Measurements from ENCODE around the gene ETV7.

The ETV7 gene

GRCh38 chr6:36382976-36383375, 4.5 kb downstream of the ETV7 start:
- Histone ChIP-seq H3K36me3 (ENCODE audit: control insufficient read depth in 1 of 2, insufficient read depth in 2 of 2, low read length in 2 of 2) (no peaks in the 10 kb centered on the region), H3K4me3 (ENCODE audit: low read depth in 1 of 2, low read length in 2 of 2) (no peak overlapping the region), H3K4me1 (ENCODE audit: control insufficient read depth in 1 of 2, insufficient read depth in 2 of 2, low read length in 2 of 2) (peaks cover 0 to 3% of the 10 kb centered on the region in 2 donors), H3K27me3 (ENCODE audit: low read depth, low read length) (no peaks in the 10 kb centered on the region), H3K27ac (ENCODE audit: low read length) (no peak overlapping the region), H3K9me3 (ENCODE audit: control insufficient read depth in 1 of 2, low read length in 2 of 2) (no peaks in the 10 kb centered on the region)

- Histone ChIP-seq H3K4me3 (ENCODE audit: low read depth in 1 of 2, low read length in 2 of 2) (no peak overlapping the region), H3K36me3 (ENCODE audit: control insufficient read depth in 1 of 2, insufficient read depth in 2 of 2, low read length in 2 of 2) (no peaks in the 10 kb centered on the region), H3K27ac (ENCODE audit: low read length) (no peak overlapping the region), H3K27me3 (ENCODE audit: low read depth, low read length) (no peaks in the 10 kb centered on the region), H3K9me3 (ENCODE audit: control insufficient read depth in 1 of 2, low read length in 2 of 2) (no peaks in the 10 kb centered on the region), H3K4me1 (ENCODE audit: control insufficient read depth in 1 of 2, insufficient read depth in 2 of 2, low read length in 2 of 2) (no peaks in the 10 kb centered on the region)
These were observed 5.7 kb downstream of the ETV7 start for GRCh38 chr6:36381502-36382389.

GRCh38 chr6:36380166-36380565, 7.3 kb downstream of the ETV7 start:
- H3K4me1 ChIP-seq (ENCODE audit: control insufficient read depth in 1 of 2, insufficient read depth in 2 of 2, low read length in 2 of 2) = no peaks in the 10 kb centered on the region
- no peaks in the 10 kb centered on the region for H3K36me3 ChIP-seq (ENCODE audit: control insufficient read depth in 1 of 2, insufficient read depth in 2 of 2, low read length in 2 of 2)
- no peaks in the 10 kb centered on the region for H3K9me3 ChIP-seq (ENCODE audit: control insufficient read depth in 1 of 2, low read length in 2 of 2)
- H3K27ac ChIP-seq (ENCODE audit: low read length) = no peak overlapping the region
- no peak overlapping the region for H3K4me3 ChIP-seq (ENCODE audit: low read depth in 1 of 2, low read length in 2 of 2)
- H3K27me3 ChIP-seq (ENCODE audit: low read depth, low read length) = no peaks in the 10 kb centered on the region

- no peaks in the 10 kb centered on the region for H3K27me3 ChIP-seq (ENCODE audit: low read depth, low read length)
These were observed 8.5 kb downstream of the ETV7 start for GRCh38 chr6:36378936-36379335.

GRCh38 chr6:36378243-36378920, 9.1 kb downstream of the ETV7 start:
- no peak overlapping the region for H3K27ac ChIP-seq (ENCODE audit: low read length)
- no peaks in the 10 kb centered on the region for H3K4me1 ChIP-seq (ENCODE audit: control insufficient read depth in 1 of 2, insufficient read depth in 2 of 2, low read length in 2 of 2)
- no peaks in the 10 kb centered on the region for H3K36me3 ChIP-seq (ENCODE audit: control insufficient read depth in 1 of 2, insufficient read depth in 2 of 2, low read length in 2 of 2)
- no peak overlapping the region for H3K4me3 ChIP-seq (ENCODE audit: low read depth in 1 of 2, low read length in 2 of 2)
- no peaks in the 10 kb centered on the region for H3K9me3 ChIP-seq (ENCODE audit: control insufficient read depth in 1 of 2, low read length in 2 of 2)
- H3K27me3 ChIP-seq (ENCODE audit: low read depth, low read length) = no peaks in the 10 kb centered on the region

More at GRCh38 chr6:36378936-36379335, 8.5 kb downstream of the ETV7 start:
- no peaks in the 10 kb centered on the region for H3K9me3 ChIP-seq (ENCODE audit: control insufficient read depth in 1 of 2, low read length in 2 of 2)
- no peaks in the 10 kb centered on the region for H3K4me1 ChIP-seq (ENCODE audit: control insufficient read depth in 1 of 2, insufficient read depth in 2 of 2, low read length in 2 of 2)
- H3K4me3 ChIP-seq (ENCODE audit: low read depth in 1 of 2, low read length in 2 of 2) = no peak overlapping the region
- H3K27ac ChIP-seq (ENCODE audit: low read length) = no peak overlapping the region
- no peaks in the 10 kb centered on the region for H3K36me3 ChIP-seq (ENCODE audit: control insufficient read depth in 1 of 2, insufficient read depth in 2 of 2, low read length in 2 of 2)

- no peaks in the 10 kb centered on the region for H3K4me1 ChIP-seq (ENCODE audit: control insufficient read depth in 1 of 2, insufficient read depth in 2 of 2, low read length in 2 of 2)
- H3K27ac ChIP-seq (ENCODE audit: low read length) = no peak overlapping the region
- H3K9me3 ChIP-seq (ENCODE audit: control insufficient read depth in 1 of 2, low read length in 2 of 2) = no peaks in the 10 kb centered on the region
- no peaks in the 10 kb centered on the region for H3K36me3 ChIP-seq (ENCODE audit: control insufficient read depth in 1 of 2, insufficient read depth in 2 of 2, low read length in 2 of 2)
- no peaks in the 10 kb centered on the region for H3K27me3 ChIP-seq (ENCODE audit: low read depth, low read length)
- no peak overlapping the region for H3K4me3 ChIP-seq (ENCODE audit: low read depth in 1 of 2, low read length in 2 of 2)
These were observed 9.9 kb downstream of the ETV7 start for GRCh38 chr6:36377594-36377993.

- no peaks in the 10 kb centered on the region for H3K27me3 ChIP-seq (ENCODE audit: low read depth, low read length)
- H3K9me3 ChIP-seq (ENCODE audit: control insufficient read depth in 1 of 2, low read length in 2 of 2) = no peaks in the 10 kb centered on the region
- no peaks in the 10 kb centered on the region for H3K4me1 ChIP-seq (ENCODE audit: control insufficient read depth in 1 of 2, insufficient read depth in 2 of 2, low read length in 2 of 2)
- no peaks in the 10 kb centered on the region for H3K36me3 ChIP-seq (ENCODE audit: control insufficient read depth in 1 of 2, insufficient read depth in 2 of 2, low read length in 2 of 2)
- no peak overlapping the region for H3K4me3 ChIP-seq (ENCODE audit: low read depth in 1 of 2, low read length in 2 of 2)
- H3K27ac ChIP-seq (ENCODE audit: low read length) = no peak overlapping the region
These were observed 10.7 kb downstream of the ETV7 start for GRCh38 chr6:36376742-36377141.

GRCh38 chr6:36376183-36376582, 11.3 kb downstream of the ETV7 start:
- Histone ChIP-seq H3K27me3 (ENCODE audit: low read depth, low read length) (no peaks in the 10 kb centered on the region), H3K4me3 (ENCODE audit: low read depth in 1 of 2, low read length in 2 of 2) (no peak overlapping the region), H3K4me1 (ENCODE audit: control insufficient read depth in 1 of 2, insufficient read depth in 2 of 2, low read length in 2 of 2) (no peaks in the 10 kb centered on the region), H3K9me3 (ENCODE audit: control insufficient read depth in 1 of 2, low read length in 2 of 2) (no peaks in the 10 kb centered on the region), H3K27ac (ENCODE audit: low read length) (no peak overlapping the region), H3K36me3 (ENCODE audit: control insufficient read depth in 1 of 2, insufficient read depth in 2 of 2, low read length in 2 of 2) (no peaks in the 10 kb centered on the region)

- H3K9me3 ChIP-seq (ENCODE audit: control insufficient read depth in 1 of 2, low read length in 2 of 2) = no peaks in the 10 kb centered on the region
- no peaks in the 10 kb centered on the region for H3K4me1 ChIP-seq (ENCODE audit: control insufficient read depth in 1 of 2, insufficient read depth in 2 of 2, low read length in 2 of 2)
- no peak overlapping the region for H3K27ac ChIP-seq (ENCODE audit: low read length)
- H3K36me3 ChIP-seq (ENCODE audit: control insufficient read depth in 1 of 2, insufficient read depth in 2 of 2, low read length in 2 of 2) = no peaks in the 10 kb centered on the region
- H3K4me3 ChIP-seq (ENCODE audit: low read depth in 1 of 2, low read length in 2 of 2) = no peak overlapping the region
- H3K27me3 ChIP-seq (ENCODE audit: low read depth, low read length) = no peaks in the 10 kb centered on the region
These were observed 11.8 kb downstream of the ETV7 start for GRCh38 chr6:36375644-36376155.

GRCh38 chr6:36374972-36375371, 12.5 kb downstream of the ETV7 start:
- Histone ChIP-seq H3K36me3 (ENCODE audit: control insufficient read depth in 1 of 2, insufficient read depth in 2 of 2, low read length in 2 of 2) (no peaks in the 10 kb centered on the region), H3K9me3 (ENCODE audit: control insufficient read depth in 1 of 2, low read length in 2 of 2) (no peaks in the 10 kb centered on the region), H3K4me1 (ENCODE audit: control insufficient read depth in 1 of 2, insufficient read depth in 2 of 2, low read length in 2 of 2) (no peaks in the 10 kb centered on the region), H3K27me3 (ENCODE audit: low read depth, low read length) (no peaks in the 10 kb centered on the region), H3K4me3 (ENCODE audit: low read depth in 1 of 2, low read length in 2 of 2) (no peak overlapping the region), H3K27ac (ENCODE audit: low read length) (no peak overlapping the region)

GRCh38 chr6:36374194-36374593, 13.3 kb downstream of the ETV7 start:
- H3K27ac ChIP-seq (ENCODE audit: low read length) = no peak overlapping the region
- no peaks in the 10 kb centered on the region for H3K9me3 ChIP-seq (ENCODE audit: control insufficient read depth in 1 of 2, low read length in 2 of 2)
- no peaks in the 10 kb centered on the region for H3K4me1 ChIP-seq (ENCODE audit: control insufficient read depth in 1 of 2, insufficient read depth in 2 of 2, low read length in 2 of 2)
- H3K36me3 ChIP-seq (ENCODE audit: control insufficient read depth in 1 of 2, insufficient read depth in 2 of 2, low read length in 2 of 2) = no peaks in the 10 kb centered on the region
- H3K27me3 ChIP-seq (ENCODE audit: low read depth, low read length) = no peaks in the 10 kb centered on the region
- H3K4me3 ChIP-seq (ENCODE audit: low read depth in 1 of 2, low read length in 2 of 2) = no peak overlapping the region

Data from muscle layer of duodenum (tissue), 2 donors.